Smooth muscle cell (in vitro differentiated cells): ENCODE data around the gene KIFC1. TPM values are rescaled to one million over a fixed set of nuclear protein-coding genes. Genes with fewer than 3 reads are reported as not detected.
A peak's percentile ranks its signal among the peaks of the same experiment; 100 is the strongest.
"Not testable (repeated sequence)": the region's sequence is repeated elsewhere in the genome, so short reads cannot be mapped to it uniquely, and the experiment has no call there.

ENCODE experiments used
- DNase-seq: peaks from one replicate; lab custom pipeline; 2025; ENCODE audit not compliant: unreplicated experiment; lab: John Stamatoyannopoulos, UW
- H2AFZ ChIP-seq: fragments of 200-600 bp; sonication (generic); 2 replicates; pipeline ENCODE4 v1.6.0; 2016; ENCODE audit warnings: antibody characterized with exemption, low read depth, mild to moderate bottlenecking
- H3F3A ChIP-seq: fragments of 200-600 bp; sonication (generic); 2 replicates; pipeline ENCODE4 v1.6.0; 2017; ENCODE audit warnings: antibody characterized with exemption, low read depth
- H3K27ac ChIP-seq: fragments of 200-600 bp; sonication (generic); 2 replicates; pipeline ENCODE4 v1.5.1; 2016; ENCODE audit warnings: low read depth, mild to moderate bottlenecking
- H3K27me3 ChIP-seq: fragments of 200-600 bp; sonication (generic); 2 replicates; pipeline ENCODE4 v1.6.1; 2016; ENCODE audit warnings: low read depth, mild to moderate bottlenecking
- H3K36me3 ChIP-seq: fragments of 200-600 bp; sonication (generic); 2 replicates; pipeline ENCODE4 v1.5.1; 2016; ENCODE audit warnings: low read depth
- H3K4me1 ChIP-seq: fragments of 200-600 bp; sonication (generic); 2 replicates; pipeline ENCODE4 v1.5.1; 2016; ENCODE audit warnings: low read depth
- H3K4me2 ChIP-seq: fragments of 200-600 bp; sonication (generic); 2 replicates; pipeline ENCODE4 v1.6.0; 2016; ENCODE audit warnings: mild to moderate bottlenecking
- H3K4me3 ChIP-seq: fragments of 200-600 bp; sonication (generic); 2 replicates; pipeline ENCODE4 v1.5.1; 2016; ENCODE audit warnings: mild to moderate bottlenecking
- H3K79me2 ChIP-seq: fragments of 200-600 bp; sonication (generic); 2 replicates; pipeline ENCODE4 v1.6.0; 2016; ENCODE audit warnings: low read depth, mild to moderate bottlenecking
- H3K9ac ChIP-seq: fragments of 200-600 bp; sonication (generic); 2 replicates; pipeline ENCODE4 v1.6.0; 2016; ENCODE audit warnings: low read depth
- H3K9me3 ChIP-seq: fragments of 200-600 bp; sonication (generic); replicated peaks from 2 replicates; pipeline ENCODE4 v1.5.1; 2016; ENCODE audit warnings: low read depth
- H4K20me1 ChIP-seq: fragments of 200-600 bp; sonication (generic); 2 replicates; pipeline ENCODE4 v1.6.0; 2016; ENCODE audit warnings: low read depth
- CTCF ChIP-seq: fragments of 200-600 bp; sonication (generic); IDR thresholded peaks from 2 replicates; pipeline ENCODE4 v1.5.1; 2017; ENCODE audit warnings: borderline replicate concordance, mild to moderate bottlenecking, antibody characterized with exemption; ENCODE audit not compliant: insufficient read depth, poor library complexity, severe bottlenecking
- WGBS: methylation state at CpG from one replicate; pipeline ENCODE4 v1.1.7; 2016; ENCODE audit warnings: low lambda C conversion rate; 5-methylcytosine and 5-hydroxymethylcytosine counted together
- polyA plus RNA-seq: library from polyadenylated mRNA; unstranded; fragments of >200 nt; fragmentation: Nextera tagmentation; extraction: Ambion mirVana; gene quantifications from 2 replicates; pipeline ENCODE4 v1.2.1, GENCODE V29; 2016
- total RNA-seq: library from RNA; depleted of rRNA; stranded (reverse); fragments of >200 nt; gene quantifications from 2 replicates; pipeline ENCODE4 v1.2.3, GENCODE V29; 2014

Gene KIFC1
- total RNA-seq, result 12.0 and 21.5 TPM in 2 replicates
- polyA plus RNA-seq, result 2.9 and 8.8 TPM in 2 replicates

GRCh38 chr6:33391278-33391921 is at the start of gene KIFC1:
Gene KIFC1 (plus strand): TSS chr6:33391823. CDS start chr6:33391986, 163 bp downstream.
- Histone ChIP-seq H3K79me2 (peaks cover 42% of the 10 kb centered on the region), H3F3A (peaks cover 11% of the 10 kb centered on the region), H3K36me3 (no peaks in the 10 kb centered on the region), H3K9me3 (no peaks in the 10 kb centered on the region), H3K9ac (peak within 1 kb of the TSS; percentile 85), H3K4me3 (peak within 1 kb of the TSS; percentile 73), H4K20me1 (no peaks in the 10 kb centered on the region), H2AFZ (peak within 1 kb of the TSS; percentile 89), H3K27ac (peak within 1 kb of the TSS; percentile 88), H3K27me3 (no peaks in the 10 kb centered on the region), H3K4me1 (peaks cover 9% of the 10 kb centered on the region), H3K4me2 (peak within 1 kb of the TSS; percentile 91)
- under 1% methylated on average over 67 of the region's 67 CpGs for WGBS
- peak; percentile 100 for DNase-seq
- peak; percentile 84 for TF ChIP-seq CTCF

GRCh38 chr6:33343606-33343952 is 48.0 kb upstream of the KIFC1 start:
- not testable (repeated sequence) for H3K9ac ChIP-seq, H3K4me1 ChIP-seq, H2AFZ ChIP-seq, H3F3A ChIP-seq, H3K9me3 ChIP-seq, H3K4me3 ChIP-seq, H3K27me3 ChIP-seq, DNase-seq, H3K27ac ChIP-seq, H4K20me1 ChIP-seq, H3K4me2 ChIP-seq, H3K36me3 ChIP-seq, H3K79me2 ChIP-seq
- 95% methylated on average over 7 of the region's 7 CpGs for WGBS

- Histone ChIP-seq H2AFZ (no peak overlapping the region), H3F3A (no peaks in the 10 kb centered on the region), H3K4me1 (no peaks in the 10 kb centered on the region), H3K79me2 (no peaks in the 10 kb centered on the region), H4K20me1 (no peaks in the 10 kb centered on the region), H3K27me3 (no peaks in the 10 kb centered on the region), H3K9ac (no peak overlapping the region), H3K9me3 (no peaks in the 10 kb centered on the region), H3K27ac (no peak overlapping the region), H3K36me3 (no peaks in the 10 kb centered on the region), H3K4me2 (no peak overlapping the region), H3K4me3 (no peak overlapping the region)
- TF ChIP-seq CTCF, result no peak
- WGBS, result 91% methylated on average over 6 of the region's 6 CpGs
- no peak for DNase-seq
Observed at GRCh38 chr6:33343953-33344611, 47.5 kb upstream of the KIFC1 start.

GRCh38 chr6:33344701-33345697 is 46.6 kb upstream of the KIFC1 start:
- Histone ChIP-seq H3K4me3 (no peak overlapping the region), H3K9ac (no peak overlapping the region), H3K4me2 (peak overlapping the region; percentile 20), H3K9me3 (no peaks in the 10 kb centered on the region), H3K27ac (no peak overlapping the region), H4K20me1 (no peaks in the 10 kb centered on the region), H3K27me3 (no peaks in the 10 kb centered on the region), H3K36me3 (no peaks in the 10 kb centered on the region), H3F3A (no peaks in the 10 kb centered on the region), H3K4me1 (no peaks in the 10 kb centered on the region), H3K79me2 (no peaks in the 10 kb centered on the region), H2AFZ (no peak overlapping the region)
- TF ChIP-seq CTCF, result peak; percentile 43
- no peak for DNase-seq
- WGBS, result 23% methylated on average over 22 of the region's 22 CpGs

GRCh38 chr6:33346972-33347371 is 44.7 kb upstream of the KIFC1 start:
- H3K27me3 ChIP-seq, H3K4me1 ChIP-seq, H3K27ac ChIP-seq, H4K20me1 ChIP-seq, H3K4me2 ChIP-seq, DNase-seq, H3F3A ChIP-seq, H2AFZ ChIP-seq, H3K4me3 ChIP-seq, H3K36me3 ChIP-seq, H3K9ac ChIP-seq, H3K79me2 ChIP-seq, H3K9me3 ChIP-seq: not testable (repeated sequence)
- 59% methylated on average over 5 of the region's 5 CpGs for WGBS
